Measurements from ENCODE around the gene ZNF736. TPM values are rescaled to one million over a fixed set of nuclear protein-coding genes. Genes with fewer than 3 reads are reported as not detected.
A peak's percentile ranks its signal among the peaks of the same experiment; 100 is the strongest.
"Not testable (repeated sequence)": the region's sequence is repeated elsewhere in the genome, so short reads cannot be mapped to it uniquely, and the experiment has no call there.

ZNF736 gene
- total and polyA plus RNA-seq, 2 donors from 2014 or later, result 3.9 to 24.5 TPM

GRCh38 chr7:64308016-64308270 is 5.8 kb upstream of the ZNF736 start:
- peaks cover 0 to 4% (median 0%) of the 10 kb centered on the region in 3 donors for H3K4me1 ChIP-seq (ENCODE audit: control insufficient read depth in 2 of 3, insufficient read depth in 2 of 3, low read depth in 1 of 3, low read length in 3 of 3)
- no peak for FAIRE-seq
- H3K9ac ChIP-seq (ENCODE audit: low read length in 3 of 3), result peak overlapping the region in 2 of 3 donors; percentile 77 to 84
- DNase-seq, result peak in 2 of 5 donors; percentile 39 to 54
- peak overlapping the region in 2 of 3 donors; percentile 72 to 95 for H3K4me3 ChIP-seq (ENCODE audit: low read length in 3 of 3)
- no peaks in the 10 kb centered on the region for H3K9me3 ChIP-seq (ENCODE audit: control insufficient read depth in 2 of 3, insufficient read depth in 1 of 3, low read length in 3 of 3)
- H3K36me3 ChIP-seq (ENCODE audit: control insufficient read depth in 2 of 3, insufficient read depth in 3 of 3, low read length in 3 of 3), result no peaks in the 10 kb centered on the region
- no peaks in the 10 kb centered on the region for H3K27me3 ChIP-seq (ENCODE audit: control insufficient read depth, insufficient read depth, low read length)
- intact Hi-C loops (cut with DNase I), result no loop called here
- TF ChIP-seq CTCF (IDR thresholded peaks at IDR 0.05; ENCODE audit: borderline replicate concordance, extremely low read depth, insufficient read depth), result no peak
- H3K27ac ChIP-seq (ENCODE audit: low read depth in 2 of 2, low read length in 2 of 2), result peak overlapping the region; percentile 78 to 80

GRCh38 chr7:64310426-64310825 is 3.3 kb upstream of the ZNF736 start:
- DNase-seq (no peak), FAIRE-seq (no peak)
- TF ChIP-seq CTCF (IDR thresholded peaks at IDR 0.05; ENCODE audit: borderline replicate concordance, extremely low read depth, insufficient read depth), result no peak
- Histone ChIP-seq H3K9ac (ENCODE audit: low read length in 3 of 3) (no peak overlapping the region), H3K27me3 (ENCODE audit: control insufficient read depth, insufficient read depth, low read length) (no peaks in the 10 kb centered on the region), H3K9me3 (ENCODE audit: control insufficient read depth in 2 of 3, insufficient read depth in 1 of 3, low read length in 3 of 3) (no peaks in the 10 kb centered on the region), H3K4me1 (ENCODE audit: control insufficient read depth in 2 of 3, insufficient read depth in 2 of 3, low read depth in 1 of 3, low read length in 3 of 3) (peaks cover 0 to 10% (median 0%) of the 10 kb centered on the region in 3 donors), H3K4me3 (ENCODE audit: low read length in 3 of 3) (no peak overlapping the region), H3K27ac (ENCODE audit: low read depth in 2 of 2, low read length in 2 of 2) (no peak overlapping the region), H3K36me3 (ENCODE audit: control insufficient read depth in 2 of 3, insufficient read depth in 3 of 3, low read length in 3 of 3) (no peaks in the 10 kb centered on the region)
- intact Hi-C loops (cut with DNase I), result no loop called here

GRCh38 chr7:64312826-64313225 is 935 bp upstream of the ZNF736 start:
- Histone ChIP-seq H3K4me1 (ENCODE audit: control insufficient read depth in 2 of 3, insufficient read depth in 2 of 3, low read depth in 1 of 3, low read length in 3 of 3) (peaks cover 0 to 8% (median 0%) of the 10 kb centered on the region in 3 donors), H3K4me3 (ENCODE audit: low read length in 3 of 3) (no peak overlapping the region), H3K9ac (ENCODE audit: low read length in 3 of 3) (no peak overlapping the region), H3K36me3 (ENCODE audit: control insufficient read depth in 2 of 3, insufficient read depth in 3 of 3, low read length in 3 of 3) (no peaks in the 10 kb centered on the region), H3K27me3 (ENCODE audit: control insufficient read depth, insufficient read depth, low read length) (no peaks in the 10 kb centered on the region), H3K9me3 (ENCODE audit: control insufficient read depth in 2 of 3, insufficient read depth in 1 of 3, low read length in 3 of 3) (no peaks in the 10 kb centered on the region), H3K27ac (ENCODE audit: low read depth in 2 of 2, low read length in 2 of 2) (no peak overlapping the region)
- DNase-seq, result no peak
- intact Hi-C loops (cut with DNase I), result no loop called here
- TF ChIP-seq CTCF (IDR thresholded peaks at IDR 0.05; ENCODE audit: borderline replicate concordance, extremely low read depth, insufficient read depth), result no peak
- FAIRE-seq, result no peak

GRCh38 chr7:64314566-64314965 is 805 bp downstream of the ZNF736 start:
- H3K36me3 ChIP-seq (ENCODE audit: control insufficient read depth in 2 of 3, insufficient read depth in 3 of 3, low read length in 3 of 3), result no peaks in the 10 kb centered on the region
- peak overlapping the region; percentile 87 to 100 (median 99) for H3K4me3 ChIP-seq (ENCODE audit: low read length in 3 of 3)
- no peaks in the 10 kb centered on the region for H3K27me3 ChIP-seq (ENCODE audit: control insufficient read depth, insufficient read depth, low read length)
- peak overlapping the region in 1 of 2 donors; percentile 86 for H3K27ac ChIP-seq (ENCODE audit: low read depth in 2 of 2, low read length in 2 of 2)
- H3K9me3 ChIP-seq (ENCODE audit: control insufficient read depth in 2 of 3, insufficient read depth in 1 of 3, low read length in 3 of 3), result no peaks in the 10 kb centered on the region
- intact Hi-C loops (cut with DNase I), result no loop called here
- peaks cover 0 to 6% (median 0%) of the 10 kb centered on the region in 3 donors for H3K4me1 ChIP-seq (ENCODE audit: control insufficient read depth in 2 of 3, insufficient read depth in 2 of 3, low read depth in 1 of 3, low read length in 3 of 3)
- DNase-seq, result peak in 4 of 5 donors; percentile 24 to 63 (median 30)
- FAIRE-seq, result no peak
- H3K9ac ChIP-seq (ENCODE audit: low read length in 3 of 3), result peak overlapping the region; percentile 75 to 99 (median 94)
- TF ChIP-seq CTCF (IDR thresholded peaks at IDR 0.05; ENCODE audit: borderline replicate concordance, extremely low read depth, insufficient read depth), result no peak

- H3K27ac ChIP-seq (ENCODE audit: low read depth in 2 of 2, low read length in 2 of 2); H3K4me1 ChIP-seq (ENCODE audit: control insufficient read depth in 2 of 3, insufficient read depth in 2 of 3, low read depth in 1 of 3, low read length in 3 of 3); H3K27me3 ChIP-seq (ENCODE audit: control insufficient read depth, insufficient read depth, low read length); H3K36me3 ChIP-seq (ENCODE audit: control insufficient read depth in 2 of 3, insufficient read depth in 3 of 3, low read length in 3 of 3); DNase-seq; intact Hi-C loops (cut with DNase I); H3K9ac ChIP-seq (ENCODE audit: low read length in 3 of 3); H3K9me3 ChIP-seq (ENCODE audit: control insufficient read depth in 2 of 3, insufficient read depth in 1 of 3, low read length in 3 of 3): not testable (repeated sequence)
- FAIRE-seq, result peak; percentile 19
- H3K4me3 ChIP-seq (ENCODE audit: low read length in 3 of 3), result peak overlapping the region in 1 of 3 donors; percentile 87
Observed at GRCh38 chr7:64316031-64316742, 2.4 kb downstream of the ZNF736 start.
